B cell (primary cell): ENCODE results near the gene TRIO.

Experiments
- CTCF ChIP-seq: fragments of 200-600 bp; IDR thresholded peaks from one replicate; pipeline ENCODE4 v1.8.0; 2022; ENCODE audit warnings: antibody characterized with exemption, mild to moderate bottlenecking
- EZH2 ChIP-seq: IDR thresholded peaks from 2 replicates; pipeline ENCODE4 v1.6.1; 2012; ENCODE audit warnings: borderline replicate concordance, low read depth, mild to moderate bottlenecking, moderate library complexity, low read length; ENCODE audit not compliant: insufficient read depth, poor library complexity, severe bottlenecking

GRCh38 chr5:14286007-14286406, 142.9 kb downstream of the TRIO start:
- TF ChIP-seq CTCF (no peak), EZH2 (no peak)
